Subcutaneous adipose tissue (tissue), 4 donors: ENCODE data around the gene TRIM32. TPM values are rescaled to one million over a fixed set of nuclear protein-coding genes. Genes with fewer than 3 reads are reported as not detected.

Experiments used
- total RNA-seq, 4 donors: library from RNA; depleted of rRNA; stranded (reverse); fragments of >200 nt; gene quantifications; one replicate each; pipeline ENCODE4 v1.1.0, GENCODE V29; 2016
- TF ChIP-seq, protein P1 (sequence below): fragments of 450-650 bp; IDR thresholded peaks from one replicate; pipeline ENCODE4 v1.5.1; 2016; ENCODE audit warnings: low read depth, mild to moderate bottlenecking, control low read depth, antibody characterized with exemption, moderate library complexity

Gene TRIM32
- total RNA-seq, 4 donors from 2014 or later, result 12.8 to 22.9 (median 14.3) TPM

DNA sequence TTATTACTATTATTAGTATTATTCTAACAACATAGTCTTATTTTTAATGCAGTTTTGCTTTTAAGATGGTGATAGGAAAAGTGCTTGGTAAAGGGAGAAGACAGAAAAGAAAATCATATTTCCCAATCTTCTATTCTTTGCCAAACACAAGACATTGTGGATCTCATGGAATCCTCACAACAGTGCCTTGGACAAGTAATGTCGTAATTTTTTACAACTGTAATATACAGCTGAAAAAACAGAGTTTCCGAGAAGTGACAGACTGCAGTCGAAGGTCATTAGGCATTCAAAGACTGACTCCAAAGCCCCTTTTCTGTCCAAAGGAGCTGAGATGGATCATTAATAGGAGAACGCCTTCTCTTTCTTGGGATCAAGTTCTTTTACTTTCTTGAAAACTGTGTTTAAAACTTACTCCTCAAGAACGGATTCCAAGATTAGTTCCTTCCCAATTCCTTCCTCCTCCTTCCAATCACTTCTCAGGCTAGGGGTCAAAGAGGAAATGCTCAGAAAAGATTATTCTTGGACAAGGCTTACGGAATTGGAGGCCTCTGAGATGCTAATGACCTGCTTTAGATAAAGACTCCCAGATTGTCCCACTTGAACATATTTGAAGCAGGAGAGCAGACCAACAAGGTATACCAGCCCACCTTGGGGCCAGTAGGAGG is 24.3 kb upstream of the TRIM32 start:
- TF ChIP-seq, protein P1, sequence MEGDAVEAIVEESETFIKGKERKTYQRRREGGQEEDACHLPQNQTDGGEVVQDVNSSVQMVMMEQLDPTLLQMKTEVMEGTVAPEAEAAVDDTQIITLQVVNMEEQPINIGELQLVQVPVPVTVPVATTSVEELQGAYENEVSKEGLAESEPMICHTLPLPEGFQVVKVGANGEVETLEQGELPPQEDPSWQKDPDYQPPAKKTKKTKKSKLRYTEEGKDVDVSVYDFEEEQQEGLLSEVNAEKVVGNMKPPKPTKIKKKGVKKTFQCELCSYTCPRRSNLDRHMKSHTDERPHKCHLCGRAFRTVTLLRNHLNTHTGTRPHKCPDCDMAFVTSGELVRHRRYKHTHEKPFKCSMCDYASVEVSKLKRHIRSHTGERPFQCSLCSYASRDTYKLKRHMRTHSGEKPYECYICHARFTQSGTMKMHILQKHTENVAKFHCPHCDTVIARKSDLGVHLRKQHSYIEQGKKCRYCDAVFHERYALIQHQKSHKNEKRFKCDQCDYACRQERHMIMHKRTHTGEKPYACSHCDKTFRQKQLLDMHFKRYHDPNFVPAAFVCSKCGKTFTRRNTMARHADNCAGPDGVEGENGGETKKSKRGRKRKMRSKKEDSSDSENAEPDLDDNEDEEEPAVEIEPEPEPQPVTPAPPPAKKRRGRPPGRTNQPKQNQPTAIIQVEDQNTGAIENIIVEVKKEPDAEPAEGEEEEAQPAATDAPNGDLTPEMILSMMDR, result no peak

DNA sequence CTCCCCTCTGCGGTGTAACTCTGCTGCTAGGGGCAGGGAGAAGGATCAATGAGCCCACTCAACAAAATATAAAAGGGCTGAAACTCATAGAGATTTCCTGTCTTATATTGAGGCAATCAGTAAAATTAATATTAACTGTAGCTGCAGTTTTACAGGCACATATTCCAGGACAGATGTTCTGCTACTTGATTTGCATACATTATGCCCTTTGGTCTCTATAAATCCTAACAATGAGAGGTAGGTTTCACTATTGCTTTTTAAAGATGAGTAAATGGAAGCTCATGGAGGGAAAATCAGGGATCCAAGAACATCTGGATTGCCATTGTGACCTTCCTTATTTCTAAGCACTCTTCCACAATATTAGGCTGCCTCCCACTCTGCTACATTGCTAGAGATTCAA is 23.5 kb upstream of the TRIM32 start:
- TF ChIP-seq, protein P1, result no peak

DNA sequence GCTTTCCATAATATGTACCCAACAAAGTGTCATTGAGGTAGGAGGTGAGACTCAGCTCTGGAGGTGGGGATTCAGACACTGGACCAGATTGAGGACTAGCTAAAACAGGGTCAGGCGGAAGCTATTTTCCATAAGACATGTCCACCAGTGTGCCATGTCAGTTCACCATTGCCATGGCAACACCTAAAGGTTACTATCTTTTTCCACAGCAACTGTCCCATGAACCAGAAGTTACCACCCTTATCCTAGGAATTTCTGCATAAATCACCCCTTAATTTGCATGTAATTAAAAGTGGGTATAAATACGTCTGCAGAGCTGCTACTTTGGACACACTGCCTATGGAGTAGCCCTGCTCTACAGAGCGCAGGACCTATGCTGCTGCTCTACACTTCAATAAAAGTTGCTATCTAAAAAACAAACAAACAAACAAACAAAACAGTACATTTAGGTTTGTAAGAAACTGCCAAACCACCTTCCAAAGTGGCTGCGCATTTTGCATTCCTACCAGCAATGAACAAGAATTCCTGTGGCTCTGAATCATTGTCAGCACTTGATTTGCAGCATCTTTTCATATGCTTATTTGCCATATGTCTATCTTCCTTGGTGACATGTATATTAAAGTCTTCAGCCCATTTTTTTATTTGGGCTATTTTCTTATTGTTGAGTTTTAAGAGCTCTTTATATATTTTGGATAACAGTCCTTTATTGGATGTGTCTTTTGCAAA is 18.0 kb upstream of the TRIM32 start:
- TF ChIP-seq, protein P1, result no peak

DNA sequence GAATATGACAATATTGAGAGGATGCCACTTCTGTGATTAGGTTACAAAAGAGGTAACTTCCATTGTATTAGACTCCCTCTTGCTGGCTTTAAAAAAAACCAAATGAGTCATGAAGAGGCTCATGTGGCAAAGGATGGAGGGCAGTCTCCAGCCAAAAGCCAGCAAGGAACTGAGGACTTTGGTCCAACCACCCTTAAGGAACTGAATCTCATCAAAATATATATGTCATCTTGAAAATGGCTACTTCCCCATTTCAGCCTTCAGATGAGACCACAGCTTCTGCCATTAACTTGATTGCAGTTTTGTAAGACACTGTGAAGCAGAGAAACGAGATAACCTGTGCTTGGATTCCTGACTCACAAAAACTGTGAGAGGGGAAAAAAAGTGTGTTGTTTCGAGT is 15.5 kb upstream of the TRIM32 start:
- TF ChIP-seq, protein P1, result no peak

DNA sequence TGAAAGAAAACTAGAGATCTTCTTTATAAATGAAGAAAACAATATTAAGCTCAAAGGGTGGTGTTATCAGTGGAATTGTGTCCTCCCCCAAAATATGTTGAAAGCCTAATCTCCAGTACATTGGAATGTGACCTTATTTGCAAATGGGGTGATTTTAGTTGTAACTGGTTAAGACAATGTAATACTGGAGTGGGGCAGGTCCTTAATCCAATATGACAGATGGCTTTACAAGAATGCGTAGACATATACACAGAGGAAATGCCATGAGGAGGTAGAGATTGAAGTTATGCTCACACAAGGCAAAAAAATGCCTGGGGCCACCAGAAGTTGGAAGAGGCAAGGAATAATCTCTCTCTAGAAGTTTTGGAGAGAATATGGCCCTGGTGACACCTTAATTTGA is 13.7 kb upstream of the TRIM32 start:
- TF ChIP-seq, protein P1, result no peak

DNA sequence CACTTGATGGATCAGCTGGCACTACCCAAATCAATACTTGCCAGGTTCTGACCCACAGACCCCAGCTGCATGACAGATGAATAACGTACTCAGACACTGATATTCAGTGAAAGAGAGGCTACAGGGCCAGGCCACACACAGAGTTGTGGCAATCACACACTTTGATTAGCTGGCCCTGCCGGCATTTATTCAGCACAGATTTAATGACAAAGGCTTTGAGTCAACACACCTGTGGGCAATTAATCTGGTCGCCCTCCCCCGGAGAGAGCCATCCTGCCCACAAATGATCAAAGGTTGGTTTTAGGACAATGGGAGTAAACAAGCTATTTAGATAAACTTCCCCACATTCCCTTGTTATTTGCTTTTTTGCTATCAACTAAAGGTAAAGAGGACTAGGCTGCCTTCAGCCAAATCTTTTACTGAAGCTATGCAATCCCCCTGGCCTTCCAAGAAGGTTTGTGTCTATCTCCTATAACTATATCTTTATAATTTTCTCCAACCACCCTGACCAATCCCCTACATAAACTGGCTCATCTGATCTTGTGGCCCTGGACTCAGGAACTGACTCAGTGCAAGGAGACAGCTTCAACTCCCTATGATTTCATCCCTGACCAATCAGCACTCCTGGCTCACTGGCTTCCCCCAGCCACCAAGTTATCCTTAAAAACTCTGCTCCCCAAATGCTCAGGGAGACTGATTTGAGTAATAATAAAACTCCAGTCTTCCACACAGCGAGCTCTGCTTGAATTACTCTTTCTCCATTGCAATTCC is 12.7 kb upstream of the TRIM32 start:
- TF ChIP-seq, protein P1, result no peak

DNA sequence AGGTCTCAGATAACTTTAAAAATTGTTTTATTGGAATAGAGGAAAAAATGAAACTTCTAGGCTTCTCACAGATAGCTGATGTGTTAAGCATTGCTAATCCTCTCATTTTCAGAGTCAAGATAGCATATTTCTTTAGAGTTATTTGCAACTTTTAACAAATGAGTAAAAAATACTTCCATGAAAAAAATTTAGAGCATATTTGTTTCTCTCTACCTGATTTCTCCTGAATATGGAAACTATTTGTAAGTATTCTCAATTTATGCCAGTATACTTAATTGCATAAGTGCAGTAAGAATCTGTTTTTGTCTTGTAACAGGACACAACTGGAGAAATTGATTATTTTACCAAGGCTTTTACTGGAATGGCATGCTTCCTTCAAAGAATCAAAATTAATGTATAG is 3.6 kb upstream of the TRIM32 start:
- TF ChIP-seq, protein P1, result no peak
